GM19397 (cell line): ENCODE measurements around the gene FOXI2.

Experiments
- ATAC-seq: cut with Tn5 transposase; IDR thresholded peaks from one replicate; pipeline ENCODE4 v1.9.1; 2021; ENCODE audit warnings: mild to moderate bottlenecking, moderate library complexity; ENCODE audit not compliant: unreplicated experiment

The FOXI2 gene

DNA sequence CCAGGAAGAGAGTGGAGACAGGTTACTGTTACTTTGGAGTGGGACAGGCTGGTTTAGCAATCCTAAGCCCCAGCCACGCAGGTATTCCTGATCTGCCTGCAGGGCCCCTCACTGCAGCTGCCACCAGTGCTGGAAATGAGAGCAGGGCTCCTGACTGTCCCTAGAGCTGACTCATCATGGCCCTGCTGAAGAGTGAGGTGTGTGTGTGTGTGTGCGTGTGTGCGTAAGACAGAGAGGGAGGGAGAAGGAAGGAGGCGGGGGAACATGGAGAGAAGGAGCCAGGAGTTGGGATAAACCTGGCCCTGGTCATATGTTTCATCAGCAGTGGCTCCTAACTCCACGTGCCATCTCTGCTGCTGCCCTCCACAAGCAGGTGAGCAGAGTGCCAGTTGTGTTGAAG, 3.6 kb downstream of the FOXI2 start:
- no peak for ATAC-seq

- no peak for ATAC-seq
Observed at GRCh38 chr10:127743205-127743604, 6.2 kb downstream of the FOXI2 start.

- no peak for ATAC-seq
Observed at GRCh38 chr10:127744956-127745355, 8.0 kb downstream of the FOXI2 start.

DNA sequence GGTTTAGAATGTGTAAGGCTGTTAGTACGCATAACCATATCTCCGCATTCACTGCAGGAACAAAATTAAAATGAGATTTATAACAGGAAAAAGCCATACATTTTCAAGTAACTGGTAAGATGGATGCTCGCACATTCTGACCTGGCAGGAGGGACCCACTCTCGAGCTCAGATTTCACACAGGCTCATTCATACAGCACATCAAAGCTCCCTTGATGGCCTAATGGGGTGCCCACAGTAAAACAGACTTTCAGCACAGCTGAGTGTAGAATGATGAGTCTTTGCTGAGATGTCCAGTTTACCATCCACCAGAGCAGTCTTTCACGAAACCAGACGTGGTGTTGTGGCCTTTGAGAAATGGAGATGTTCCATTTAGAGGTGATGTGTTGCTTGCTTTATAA, 8.9 kb downstream of the FOXI2 start:
- no peak for ATAC-seq

DNA sequence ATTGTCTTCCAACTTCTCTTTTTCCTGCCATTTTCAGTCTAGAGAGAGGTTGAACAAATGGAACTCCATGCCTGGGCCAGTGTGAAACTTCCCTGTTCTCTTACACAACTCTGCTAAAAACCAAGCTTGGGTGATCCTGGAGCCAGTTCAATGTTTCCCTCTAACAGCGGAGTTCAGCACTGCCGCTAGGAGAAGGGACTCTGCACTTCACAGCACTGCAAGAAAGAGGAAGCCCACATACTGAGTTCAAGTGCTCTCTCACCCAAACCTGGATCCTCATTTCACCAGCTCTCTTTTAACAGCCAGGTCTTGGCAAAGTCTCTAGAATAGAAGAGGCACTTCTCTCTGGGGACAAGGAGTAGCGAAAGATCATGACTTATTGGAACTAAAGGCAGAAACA, 18.8 kb downstream of the FOXI2 start:
- ATAC-seq = no peak

- ATAC-seq = no peak
Observed at GRCh38 chr10:127756264-127756663, 19.3 kb downstream of the FOXI2 start.

DNA sequence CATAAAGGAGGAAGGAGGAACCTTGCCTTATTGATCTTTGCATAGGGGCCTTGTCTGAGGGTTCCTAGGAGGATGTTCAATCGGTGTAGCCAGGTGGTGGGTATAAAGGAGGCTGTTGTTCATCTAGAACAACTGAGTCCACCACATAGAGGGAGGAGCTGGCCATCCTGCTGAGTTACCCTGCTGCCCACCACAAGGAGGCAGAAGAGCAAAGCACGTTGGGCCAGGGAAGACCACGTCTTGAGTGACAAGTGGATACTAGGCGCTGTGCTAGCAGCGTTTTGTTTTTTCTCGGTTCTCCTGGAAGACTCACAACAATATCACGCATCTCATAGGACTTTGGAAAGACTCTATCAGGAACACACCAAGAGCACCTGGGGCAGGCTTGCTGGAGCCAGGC, 20.0 kb downstream of the FOXI2 start:
- ATAC-seq = no peak

DNA sequence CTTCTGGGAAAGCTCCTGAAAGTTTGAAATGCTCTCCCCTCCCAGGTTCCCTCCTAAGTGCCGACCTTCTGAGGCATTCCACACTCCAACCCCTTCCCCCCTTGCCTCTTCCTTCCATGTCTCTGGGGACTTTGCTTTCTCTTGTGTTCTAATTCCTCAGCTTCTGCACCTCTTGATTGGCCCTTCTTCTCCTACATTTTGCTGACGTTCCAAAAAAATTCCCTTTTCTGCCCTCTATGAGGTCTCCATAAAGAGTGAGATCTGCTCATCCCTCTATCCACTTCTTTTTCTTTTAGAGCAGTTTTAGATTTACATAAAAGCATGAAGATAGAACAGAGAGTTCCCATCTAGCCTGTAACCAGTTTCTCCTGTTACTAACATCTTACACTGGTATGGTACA, 22.3 kb downstream of the FOXI2 start:
- ATAC-seq = no peak

GRCh38 chr10:127762925-127763324, 25.9 kb downstream of the FOXI2 start:
- no peak for ATAC-seq

GRCh38 chr10:127774766-127775559, 38.0 kb downstream of the FOXI2 start:
- ATAC-seq = no peak

- ATAC-seq = no peak
Observed at GRCh38 chr10:127776816-127777215, 39.8 kb downstream of the FOXI2 start.

DNA sequence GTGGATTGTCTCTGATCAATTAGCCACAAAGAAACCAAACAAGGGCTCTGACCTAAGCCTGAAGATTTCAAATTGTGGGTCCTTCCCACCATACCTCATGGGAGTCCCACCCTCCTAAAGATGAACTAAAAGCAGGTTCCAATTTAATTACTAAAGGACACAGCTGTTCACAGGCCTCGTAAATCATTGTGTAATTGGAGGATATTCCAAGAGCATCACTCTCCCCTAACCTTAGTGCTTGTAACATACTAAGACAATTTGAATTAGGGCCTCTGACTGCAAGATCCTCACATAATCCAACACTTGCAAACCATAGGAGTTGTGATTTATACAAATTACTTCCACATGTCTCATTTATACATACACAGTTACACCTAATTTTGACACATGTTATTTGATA, 44.4 kb downstream of the FOXI2 start:
- no peak for ATAC-seq

DNA sequence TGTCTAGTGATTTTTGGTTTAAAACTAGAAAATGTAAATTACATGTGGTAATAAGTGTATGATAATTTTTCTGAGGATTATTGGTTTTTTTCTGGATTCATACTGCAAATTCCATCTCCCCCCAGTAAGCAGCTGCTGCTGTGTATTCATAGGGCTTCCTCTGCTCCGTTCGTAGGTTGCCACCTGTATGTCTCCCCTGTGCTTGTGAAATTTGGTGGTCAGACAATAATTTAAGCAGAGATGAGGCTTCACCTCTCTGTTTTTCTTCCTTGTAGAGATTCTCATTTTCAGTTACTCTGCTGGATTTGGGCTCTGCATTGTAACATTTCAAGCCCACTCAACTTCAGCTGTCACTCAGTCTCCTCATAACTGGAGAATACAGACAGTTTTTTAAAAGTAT, 50.9 kb downstream of the FOXI2 start:
- no peak for ATAC-seq

- ATAC-seq = no peak
Observed at GRCh38 chr10:127790066-127790624, 53.2 kb downstream of the FOXI2 start.
